HG02870 (cell line): Measurements from ENCODE around the gene PI4KA.
"Not testable (repeated sequence)": the region's sequence is repeated elsewhere in the genome, so short reads cannot be mapped to it uniquely, and the experiment has no call there.

Source experiments
- ATAC-seq: cut with Tn5 transposase; IDR thresholded peaks from one replicate; pipeline ENCODE4 v1.9.1; 2021; ENCODE audit warnings: mild to moderate bottlenecking, moderate library complexity; ENCODE audit not compliant: unreplicated experiment

Gene PI4KA

GRCh38 chr22:20752104-20752741 is 106.4 kb downstream of the PI4KA start:
- no peak for ATAC-seq

- no peak for ATAC-seq
Observed at GRCh38 chr22:20751185-20751851, 107.3 kb downstream of the PI4KA start.

GRCh38 chr22:20750461-20751184 is 108.0 kb downstream of the PI4KA start:
- no peak for ATAC-seq

GRCh38 chr22:20749453-20749852 is 109.2 kb downstream of the PI4KA start:
- no peak for ATAC-seq

GRCh38 chr22:20748731-20749428 is 109.7 kb downstream of the PI4KA start:
- ATAC-seq, result peak; percentile 52

GRCh38 chr22:20748082-20748481 is 110.5 kb downstream of the PI4KA start:
- peak; percentile 46 for ATAC-seq

- ATAC-seq, result no peak
Observed at GRCh38 chr22:20747223-20747622, 111.4 kb downstream of the PI4KA start.

- ATAC-seq, result no peak
Observed at GRCh38 chr22:20746431-20747189, 112.0 kb downstream of the PI4KA start.

GRCh38 chr22:20745119-20745518 is 113.5 kb downstream of the PI4KA start:
- no peak for ATAC-seq

- ATAC-seq, result no peak
Observed at GRCh38 chr22:20744456-20744855, 114.2 kb downstream of the PI4KA start.

GRCh38 chr22:20742764-20743163 is 115.8 kb downstream of the PI4KA start:
- ATAC-seq, result no peak

- ATAC-seq, result no peak
Observed at GRCh38 chr22:20741634-20742581, 116.7 kb downstream of the PI4KA start.

GRCh38 chr22:20741008-20741633 is 117.5 kb downstream of the PI4KA start:
- no peak for ATAC-seq

- ATAC-seq, result no peak
Observed at GRCh38 chr22:20740222-20740951, 118.2 kb downstream of the PI4KA start.

GRCh38 chr22:20738394-20739089 is 120.1 kb downstream of the PI4KA start:
- ATAC-seq, result no peak

GRCh38 chr22:20736891-20737290 is 121.7 kb downstream of the PI4KA start:
- not testable (repeated sequence) for ATAC-seq

- not testable (repeated sequence) for ATAC-seq
Observed at GRCh38 chr22:20735356-20736162, 123.1 kb downstream of the PI4KA start.
